ENCODE data around the gene PARP1.

DNA sequence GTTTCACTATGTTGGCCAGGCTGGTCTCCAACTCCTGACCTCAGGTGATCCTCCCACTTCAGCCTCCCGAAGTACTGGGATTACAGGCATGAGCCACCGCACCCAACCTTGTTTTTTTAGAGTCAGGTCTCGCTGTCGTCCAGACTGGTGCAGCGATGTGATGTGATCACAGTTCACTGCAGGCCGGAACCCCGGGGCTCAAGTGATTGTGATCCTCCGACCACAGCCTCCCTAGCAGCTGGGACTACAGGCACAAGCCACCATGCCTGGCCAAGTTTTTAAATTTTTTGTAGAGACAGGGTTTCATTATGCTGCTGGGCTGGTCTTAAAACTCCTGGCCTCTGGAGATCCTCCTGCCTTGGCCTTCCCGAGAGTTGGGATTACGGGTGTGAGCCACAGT, 52.9 kb downstream of the PARP1 start:
- TF ChIP-seq, protein P1, sequence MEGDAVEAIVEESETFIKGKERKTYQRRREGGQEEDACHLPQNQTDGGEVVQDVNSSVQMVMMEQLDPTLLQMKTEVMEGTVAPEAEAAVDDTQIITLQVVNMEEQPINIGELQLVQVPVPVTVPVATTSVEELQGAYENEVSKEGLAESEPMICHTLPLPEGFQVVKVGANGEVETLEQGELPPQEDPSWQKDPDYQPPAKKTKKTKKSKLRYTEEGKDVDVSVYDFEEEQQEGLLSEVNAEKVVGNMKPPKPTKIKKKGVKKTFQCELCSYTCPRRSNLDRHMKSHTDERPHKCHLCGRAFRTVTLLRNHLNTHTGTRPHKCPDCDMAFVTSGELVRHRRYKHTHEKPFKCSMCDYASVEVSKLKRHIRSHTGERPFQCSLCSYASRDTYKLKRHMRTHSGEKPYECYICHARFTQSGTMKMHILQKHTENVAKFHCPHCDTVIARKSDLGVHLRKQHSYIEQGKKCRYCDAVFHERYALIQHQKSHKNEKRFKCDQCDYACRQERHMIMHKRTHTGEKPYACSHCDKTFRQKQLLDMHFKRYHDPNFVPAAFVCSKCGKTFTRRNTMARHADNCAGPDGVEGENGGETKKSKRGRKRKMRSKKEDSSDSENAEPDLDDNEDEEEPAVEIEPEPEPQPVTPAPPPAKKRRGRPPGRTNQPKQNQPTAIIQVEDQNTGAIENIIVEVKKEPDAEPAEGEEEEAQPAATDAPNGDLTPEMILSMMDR (IDR thresholded peaks at IDR 0.05) = no peak
- TF ChIP-seq SIN3A (IDR thresholded peaks at IDR 0.05; ENCODE audit: borderline replicate concordance, insufficient read depth, low read depth, low read length) (no peak), POLR2AphosphoS5 (IDR thresholded peaks at IDR 0.05; ENCODE audit: low read depth, low read length) (no peak), TCF7L2 (IDR thresholded peaks at IDR 0.05; ENCODE audit: low read depth, low read length) (no peak)
- TF ChIP-seq, protein P2, sequence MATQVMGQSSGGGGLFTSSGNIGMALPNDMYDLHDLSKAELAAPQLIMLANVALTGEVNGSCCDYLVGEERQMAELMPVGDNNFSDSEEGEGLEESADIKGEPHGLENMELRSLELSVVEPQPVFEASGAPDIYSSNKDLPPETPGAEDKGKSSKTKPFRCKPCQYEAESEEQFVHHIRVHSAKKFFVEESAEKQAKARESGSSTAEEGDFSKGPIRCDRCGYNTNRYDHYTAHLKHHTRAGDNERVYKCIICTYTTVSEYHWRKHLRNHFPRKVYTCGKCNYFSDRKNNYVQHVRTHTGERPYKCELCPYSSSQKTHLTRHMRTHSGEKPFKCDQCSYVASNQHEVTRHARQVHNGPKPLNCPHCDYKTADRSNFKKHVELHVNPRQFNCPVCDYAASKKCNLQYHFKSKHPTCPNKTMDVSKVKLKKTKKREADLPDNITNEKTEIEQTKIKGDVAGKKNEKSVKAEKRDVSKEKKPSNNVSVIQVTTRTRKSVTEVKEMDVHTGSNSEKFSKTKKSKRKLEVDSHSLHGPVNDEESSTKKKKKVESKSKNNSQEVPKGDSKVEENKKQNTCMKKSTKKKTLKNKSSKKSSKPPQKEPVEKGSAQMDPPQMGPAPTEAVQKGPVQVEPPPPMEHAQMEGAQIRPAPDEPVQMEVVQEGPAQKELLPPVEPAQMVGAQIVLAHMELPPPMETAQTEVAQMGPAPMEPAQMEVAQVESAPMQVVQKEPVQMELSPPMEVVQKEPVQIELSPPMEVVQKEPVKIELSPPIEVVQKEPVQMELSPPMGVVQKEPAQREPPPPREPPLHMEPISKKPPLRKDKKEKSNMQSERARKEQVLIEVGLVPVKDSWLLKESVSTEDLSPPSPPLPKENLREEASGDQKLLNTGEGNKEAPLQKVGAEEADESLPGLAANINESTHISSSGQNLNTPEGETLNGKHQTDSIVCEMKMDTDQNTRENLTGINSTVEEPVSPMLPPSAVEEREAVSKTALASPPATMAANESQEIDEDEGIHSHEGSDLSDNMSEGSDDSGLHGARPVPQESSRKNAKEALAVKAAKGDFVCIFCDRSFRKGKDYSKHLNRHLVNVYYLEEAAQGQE (IDR thresholded peaks at IDR 0.05; ENCODE audit: insufficient read depth in 1 of 2, low read depth in 2 of 2, low read length in 1 of 2) = no peak
